ENCODE results near the gene PYGL.

- no peak for TF ChIP-seq POLR2A (IDR thresholded peaks at IDR 0.05; ENCODE audit: extremely low read depth, insufficient read length)
- no peak for TF ChIP-seq CTCF (IDR thresholded peaks at IDR 0.05; ENCODE audit: low read depth, low read length)
- TF ChIP-seq MAX (IDR thresholded peaks at IDR 0.05; ENCODE audit: low read depth, low read length): no peak
These were observed 78.7 kb downstream of the PYGL start for GRCh38 chr14:50865391-50866076.
